GM21360 (cell line): ENCODE measurements around the gene SKAP1.
A peak's percentile ranks its signal among the peaks of the same experiment; 100 is the strongest.

Experiments
- ATAC-seq: cut with Tn5 transposase; IDR thresholded peaks from one replicate; pipeline ENCODE4 v1.9.1; 2021; ENCODE audit warnings: mild to moderate bottlenecking, moderate library complexity; ENCODE audit not compliant: unreplicated experiment

Gene SKAP1

GRCh38 chr17:48429638-48430586 is at the start of gene SKAP1:
SKAP1 (minus strand) TSS chr17:48430214.
- peak; percentile 48 for ATAC-seq

- no peak for ATAC-seq
Measured at GRCh38 chr17:48479014-48479402, 49.0 kb upstream of the SKAP1 start.

- peak; percentile 86 for ATAC-seq
Measured at GRCh38 chr17:48478224-48479013, 48.4 kb upstream of the SKAP1 start.

GRCh38 chr17:48477221-48477620 is 47.2 kb upstream of the SKAP1 start:
- no peak for ATAC-seq

- ATAC-seq: no peak
Measured at GRCh38 chr17:48472411-48473281, 42.6 kb upstream of the SKAP1 start.

- no peak for ATAC-seq
Measured at GRCh38 chr17:48471817-48472410, 41.9 kb upstream of the SKAP1 start.

- ATAC-seq: no peak
Measured at GRCh38 chr17:48470388-48471034, 40.5 kb upstream of the SKAP1 start.

GRCh38 chr17:48469227-48469626 is 39.2 kb upstream of the SKAP1 start:
- no peak for ATAC-seq

GRCh38 chr17:48468299-48468698 is 38.3 kb upstream of the SKAP1 start:
- ATAC-seq: no peak

- ATAC-seq: no peak
Measured at GRCh38 chr17:48465884-48466283, 35.9 kb upstream of the SKAP1 start.

- ATAC-seq: no peak
Measured at GRCh38 chr17:48463526-48463925, 33.5 kb upstream of the SKAP1 start.

GRCh38 chr17:48462946-48463345 is 32.9 kb upstream of the SKAP1 start:
- no peak for ATAC-seq

- no peak for ATAC-seq
Measured at GRCh38 chr17:48460052-48460451, 30.0 kb upstream of the SKAP1 start.

GRCh38 chr17:48459070-48459844 is 29.2 kb upstream of the SKAP1 start:
- no peak for ATAC-seq

GRCh38 chr17:48457080-48457836 is 27.2 kb upstream of the SKAP1 start:
- ATAC-seq: no peak

- no peak for ATAC-seq
Measured at GRCh38 chr17:48456589-48456988, 26.6 kb upstream of the SKAP1 start.

- ATAC-seq: no peak
Measured at GRCh38 chr17:48455791-48456190, 25.8 kb upstream of the SKAP1 start.

- ATAC-seq: no peak
Measured at GRCh38 chr17:48453447-48453846, 23.4 kb upstream of the SKAP1 start.

GRCh38 chr17:48451489-48451888 is 21.5 kb upstream of the SKAP1 start:
- no peak for ATAC-seq
